OCI-LY7 (cell line): Measurements from ENCODE around the gene PTPRCAP. TPM values are rescaled to one million over a fixed set of nuclear protein-coding genes. Genes with fewer than 3 reads are reported as not detected.

Experiments
- BruUV-seq: library from RNA; stranded (reverse); fragments of 400-500 nt; replicated peaks from 2 replicates; lab custom pipeline; 2021; lab: Mats Ljungman, UMichigan
- CTCF ChIA-PET: fragments of 300-600 bp; sonication (Branson Sonifier 250); formaldehyde crosslinking; loops from one replicate; lab custom pipeline; 2022; ENCODE audit warnings: antibody characterized with exemption; ENCODE audit not compliant: unreplicated experiment; lab: Charles Lee
- POLR2A ChIA-PET: fragments of 300-600 bp; sonication (Branson Sonifier 250); formaldehyde crosslinking; loops from one replicate; lab custom pipeline; 2022; ENCODE audit warnings: antibody characterized with exemption; lab: Charles Lee
- DNase-seq: peaks from one replicate; pipeline ENCODE4 v3.0.0-alpha.2; 2015; ENCODE audit warnings: low spot score
- H2AFZ ChIP-seq: fragments of 200-600 bp; sonication (generic), shearing (Covaris generic); 2 replicates; pipeline ENCODE4 v1.6.1; 2014; ENCODE audit warnings: mild to moderate bottlenecking, antibody characterized with exemption, low read length, moderate library complexity
- H3K27ac ChIP-seq: fragments of 200-600 bp; sonication (generic); 2 replicates; pipeline ENCODE4 v1.5.1; 2014; ENCODE audit warnings: mixed run types, low read depth, mild to moderate bottlenecking, moderate library complexity, low read length, inconsistent platforms; ENCODE audit not compliant: poor library complexity, severe bottlenecking
- H3K36me3 ChIP-seq: fragments of 200-600 bp; sonication (generic); 2 replicates; pipeline ENCODE4 v1.6.1; 2014; ENCODE audit warnings: mild to moderate bottlenecking, antibody characterized with exemption, low read length, moderate library complexity, mixed read lengths; ENCODE audit not compliant: insufficient read depth
- H3K4me1 ChIP-seq: fragments of 200-600 bp; sonication (generic); 2 replicates; pipeline ENCODE4 v1.5.1; 2014; ENCODE audit warnings: mild to moderate bottlenecking, low read length; ENCODE audit not compliant: insufficient read depth, poor library complexity, severe bottlenecking
- H3K4me2 ChIP-seq: fragments of 200-600 bp; sonication (generic); 2 replicates; pipeline ENCODE4 v1.6.1; 2014; ENCODE audit warnings: mild to moderate bottlenecking, low read length
- H3K4me3 ChIP-seq: fragments of 200-600 bp; sonication (generic); 2 replicates; pipeline ENCODE4 v1.5.1; 2014; ENCODE audit warnings: mild to moderate bottlenecking, low read depth, low read length; ENCODE audit not compliant: poor library complexity, severe bottlenecking
- H3K79me2 ChIP-seq: fragments of 200-600 bp; sonication (generic); 2 replicates; pipeline ENCODE4 v1.6.1; 2016; ENCODE audit warnings: low read depth, mild to moderate bottlenecking, low read length, moderate library complexity, mixed read lengths; ENCODE audit not compliant: insufficient read depth
- H3K9me2 ChIP-seq: fragments of 200-600 bp; sonication (generic); 2 replicates; pipeline ENCODE4 v1.6.1; 2016; ENCODE audit warnings: mild to moderate bottlenecking, low read length, mixed read lengths; ENCODE audit not compliant: insufficient read depth
- H3K9me3 ChIP-seq: fragments of 200-600 bp; sonication (generic); 2 replicates; pipeline ENCODE4 v1.6.1; 2014; ENCODE audit warnings: mild to moderate bottlenecking, mixed run types, low read length, mixed read lengths
- H4K20me1 ChIP-seq: fragments of 200-600 bp; sonication (generic); 2 replicates; pipeline ENCODE4 v1.6.1; 2014; ENCODE audit warnings: mild to moderate bottlenecking, antibody characterized with exemption, low read length, moderate library complexity, mixed read lengths; ENCODE audit not compliant: insufficient read depth
- EZH2phosphoT487 ChIP-seq: fragments of 200-600 bp; sonication (generic); IDR thresholded peaks from 2 replicates; pipeline ENCODE4 v1.6.1; 2018; ENCODE audit warnings: low read depth, borderline replicate concordance, mild to moderate bottlenecking, mixed run types, antibody characterized with exemption, low read length, moderate library complexity, mixed read lengths
- intact Hi-C: fragments of 100-400 bp; cut with micrococcal nuclease; formaldehyde crosslinking; loops from one replicate; pipeline ENCODE4 v1.10.0; 2022; ENCODE audit not compliant: unreplicated experiment
- total RNA-seq, 2 experiments: library from RNA; depleted of rRNA in 1 of 2; stranded (reverse); fragments of >200 nt in 1 of 2; shearing (Covaris generic) in 1 of 2; gene quantifications; 2 replicates each; pipeline ENCODE4 v1.2.3, GENCODE V29; 2014 to 2022
- TF ChIP-seq, protein P1 (sequence below): fragments of 200-600 bp; sonication (generic); conservative IDR thresholded peaks from 2 replicates; pipeline ENCODE4 v1.5.1; 2014; ENCODE audit warnings: mild to moderate bottlenecking, antibody characterized with exemption, low read length, moderate library complexity, mixed read lengths

Gene PTPRCAP
- total RNA-seq, 2 experiments from 2014 or later: 129 to 212 TPM

GRCh38 chr11:67400251-67400941 is 37.1 kb downstream of the PTPRCAP start:
- peaks cover 51% of the 10 kb centered on the region for H3K4me1 ChIP-seq
- no peaks in the 10 kb centered on the region for H3K9me2 ChIP-seq
- intact Hi-C loops: loop anchor here (5.0 to 10.0 kb wide), 2 partner anchors 187 to 244 kb away; no protein-coding TSS in a partner anchor
- H3K4me3 ChIP-seq: peak overlapping the region; percentile 97
- peaks cover 31% of the 10 kb centered on the region for H3K79me2 ChIP-seq
- H2AFZ ChIP-seq: no peak overlapping the region
- TF ChIP-seq EZH2phosphoT487: no peak
- TF ChIP-seq, protein P1, sequence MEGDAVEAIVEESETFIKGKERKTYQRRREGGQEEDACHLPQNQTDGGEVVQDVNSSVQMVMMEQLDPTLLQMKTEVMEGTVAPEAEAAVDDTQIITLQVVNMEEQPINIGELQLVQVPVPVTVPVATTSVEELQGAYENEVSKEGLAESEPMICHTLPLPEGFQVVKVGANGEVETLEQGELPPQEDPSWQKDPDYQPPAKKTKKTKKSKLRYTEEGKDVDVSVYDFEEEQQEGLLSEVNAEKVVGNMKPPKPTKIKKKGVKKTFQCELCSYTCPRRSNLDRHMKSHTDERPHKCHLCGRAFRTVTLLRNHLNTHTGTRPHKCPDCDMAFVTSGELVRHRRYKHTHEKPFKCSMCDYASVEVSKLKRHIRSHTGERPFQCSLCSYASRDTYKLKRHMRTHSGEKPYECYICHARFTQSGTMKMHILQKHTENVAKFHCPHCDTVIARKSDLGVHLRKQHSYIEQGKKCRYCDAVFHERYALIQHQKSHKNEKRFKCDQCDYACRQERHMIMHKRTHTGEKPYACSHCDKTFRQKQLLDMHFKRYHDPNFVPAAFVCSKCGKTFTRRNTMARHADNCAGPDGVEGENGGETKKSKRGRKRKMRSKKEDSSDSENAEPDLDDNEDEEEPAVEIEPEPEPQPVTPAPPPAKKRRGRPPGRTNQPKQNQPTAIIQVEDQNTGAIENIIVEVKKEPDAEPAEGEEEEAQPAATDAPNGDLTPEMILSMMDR: no peak
- peaks cover 55% of the 10 kb centered on the region for H3K36me3 ChIP-seq
- CTCF ChIA-PET: interaction anchor here (0.6 kb wide), 1 partner anchor 48 kb away, joined by 3 read pairs; no protein-coding TSS in a partner anchor
- no TSS peak for BruUV-seq
- peak overlapping the region; percentile 65 for H3K27ac ChIP-seq
- DNase-seq: no peak
- POLR2A ChIA-PET: interaction anchor here (0.8 to 5.1 kb wide), 5 partner anchors 9 to 84 kb away, joined by 3 to 38 read pairs (median 15); partner anchors contain the start of genes PTPRCAP and RAD9A
- H4K20me1 ChIP-seq: 0 out of 2 replicates have a peak, but pooled peaks cover 7% of the 10 kb centered on the region
- no peaks in the 10 kb centered on the region for H3K9me3 ChIP-seq
- H3K4me2 ChIP-seq: peak overlapping the region; percentile 97

DNA sequence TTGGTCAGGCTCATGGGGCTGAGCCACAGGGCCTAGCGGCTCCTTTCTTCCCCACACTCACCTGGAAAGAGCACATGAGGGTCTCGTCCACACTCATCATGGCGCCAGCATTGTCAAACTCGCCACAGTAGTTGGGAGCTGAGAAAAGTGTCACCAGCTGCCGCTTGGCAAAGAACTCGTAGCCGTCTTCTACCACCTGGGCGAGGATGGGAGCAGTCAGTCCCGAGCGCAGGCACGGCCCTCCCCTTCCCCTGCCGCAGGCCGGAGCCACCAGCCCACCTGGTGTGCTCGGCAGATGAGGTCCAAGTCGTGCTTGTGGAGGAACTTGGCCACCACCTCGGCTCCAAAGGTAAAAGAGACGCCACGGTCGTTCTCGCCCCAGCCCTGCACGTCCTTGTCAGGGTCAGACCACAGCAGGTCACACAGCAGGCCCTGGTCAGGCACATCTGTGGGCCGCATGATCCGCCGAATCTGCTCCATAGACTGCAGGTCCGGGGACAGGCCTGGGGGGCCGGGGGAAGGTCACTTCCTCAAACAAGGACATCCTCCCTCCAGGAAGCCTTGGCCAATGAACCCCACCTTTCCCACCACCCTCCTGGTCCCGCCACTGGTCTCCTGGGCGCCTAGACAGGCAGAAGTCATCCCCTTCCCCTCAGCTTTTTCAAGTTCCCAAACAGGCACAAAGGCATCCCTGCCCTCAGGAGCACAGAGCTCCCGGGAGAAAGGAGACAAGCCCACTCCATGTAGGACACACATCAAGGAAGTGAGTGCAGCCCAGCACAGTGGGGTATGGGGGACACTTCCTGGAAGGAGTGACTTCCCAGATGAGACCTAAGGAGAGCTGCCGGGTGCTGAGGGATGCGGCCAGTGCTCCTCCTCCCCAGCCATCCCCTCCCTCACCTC is 38.6 kb downstream of the PTPRCAP start:
- intact Hi-C loops: no loop called here

More for the DNA sequence above, 38.6 kb downstream of the PTPRCAP start:
- Histone ChIP-seq H3K4me1 (peaks cover 44% of the 10 kb centered on the region), H2AFZ (no peak overlapping the region), H3K27ac (no peak overlapping the region), H3K79me2 (peaks cover 16% of the 10 kb centered on the region), H3K9me3 (no peaks in the 10 kb centered on the region), H3K9me2 (no peaks in the 10 kb centered on the region), H3K36me3 (peaks cover 64% of the 10 kb centered on the region), H3K4me3 (no peak overlapping the region), H3K4me2 (peak overlapping the region; percentile 21; the same call in 1 of the 2 replicates), H4K20me1 (0 out of 2 replicates have a peak, but pooled peaks cover 7% of the 10 kb centered on the region)
- TF ChIP-seq EZH2phosphoT487: no peak
- TF ChIP-seq, protein P1: no peak
- no TSS peak for BruUV-seq
- CTCF ChIA-PET: interaction anchor here (0.6 kb wide), 1 partner anchor 45 kb away, joined by 3 read pairs; no protein-coding TSS in a partner anchor
- DNase-seq: no peak
- POLR2A ChIA-PET: interaction anchor here (0.8 kb wide), 1 partner anchor 44 kb away, joined by 3 read pairs; no protein-coding TSS in a partner anchor
